ENCODE results near the gene CC2D1A.

Gene CC2D1A

GRCh38 chr19:13880059-13881043, 25.6 kb upstream of the CC2D1A start:
- DNase-seq: peak; percentile 99

- peak; percentile 69 for DNase-seq
Observed at GRCh38 chr19:13881251-13881691, 24.7 kb upstream of the CC2D1A start.

GRCh38 chr19:13881692-13882418, 24.1 kb upstream of the CC2D1A start:
- DNase-seq: peak; percentile 73

GRCh38 chr19:13882419-13882795, 23.6 kb upstream of the CC2D1A start:
- peak; percentile 60 for DNase-seq

- DNase-seq: no peak
Observed at GRCh38 chr19:13882836-13883235, 23.2 kb upstream of the CC2D1A start.

GRCh38 chr19:13883516-13884064, 22.4 kb upstream of the CC2D1A start:
- no peak for DNase-seq

GRCh38 chr19:13884726-13885591, 21.0 kb upstream of the CC2D1A start:
- DNase-seq: no peak

- DNase-seq: no peak
Observed at GRCh38 chr19:13885826-13886365, 20.1 kb upstream of the CC2D1A start.

GRCh38 chr19:13887018-13887436, 19.0 kb upstream of the CC2D1A start:
- DNase-seq: peak; percentile 60

- DNase-seq: no peak
Observed at GRCh38 chr19:13887517-13887916, 18.5 kb upstream of the CC2D1A start.

GRCh38 chr19:13888281-13888680, 17.7 kb upstream of the CC2D1A start:
- no peak for DNase-seq

- no peak for DNase-seq
Observed at GRCh38 chr19:13890136-13890535, 15.9 kb upstream of the CC2D1A start.

- no peak for DNase-seq
Observed at GRCh38 chr19:13892870-13893269, 13.1 kb upstream of the CC2D1A start.

- DNase-seq: no peak
Observed at GRCh38 chr19:13894552-13894951, 11.4 kb upstream of the CC2D1A start.

- no peak for DNase-seq
Observed at GRCh38 chr19:13896227-13896626, 9.8 kb upstream of the CC2D1A start.

- DNase-seq: no peak
Observed at GRCh38 chr19:13899393-13899792, 6.6 kb upstream of the CC2D1A start.

GRCh38 chr19:13899912-13900584, 6.0 kb upstream of the CC2D1A start:
- no peak for DNase-seq

GRCh38 chr19:13902993-13903555, 2.9 kb upstream of the CC2D1A start:
- DNase-seq: no peak

- no peak for DNase-seq
Observed at GRCh38 chr19:13906521-13906904, 512 bp downstream of the CC2D1A start.

GRCh38 chr19:13906910-13907309, 909 bp downstream of the CC2D1A start:
- no peak for DNase-seq

GRCh38 chr19:13908674-13909073, 2.7 kb downstream of the CC2D1A start:
- DNase-seq: no peak

Data from activated CD8-positive, alpha-beta memory T cell treated with anti-CD3 and anti-CD28 coated beads, Interleukin-2, amount 50 U/mL, for 48 hours (primary cell).